HepG2 (cell line): ENCODE data around the gene KRABD2.

Source experiments
- ATF4 ChIP-seq, 2 experiments: fragments of 450-650 bp in 1 of 2; sonication (generic) in 1 of 2; formaldehyde crosslinking; IDR thresholded peaks; 2 replicates each; pipeline versions ENCODE4 v1.5.0 to v1.8.0; 2020 to 2022; ENCODE audit warnings: mild to moderate bottlenecking in 1 of 2, missing genetic modification reagents in 1 of 2
- ATM ChIP-seq: fragments of 450-650 bp; IDR thresholded peaks from 2 replicates; pipeline ENCODE4 v1.7.1; 2017; ENCODE audit warnings: mild to moderate bottlenecking, borderline replicate concordance
- BRD4 ChIP-seq: sonication (generic); formaldehyde crosslinking; IDR thresholded peaks from 2 replicates; pipeline ENCODE4 v1.4.0; 2020; ENCODE audit warnings: missing genetic modification reagents
- CENPBD1 ChIP-seq: sonication (generic); formaldehyde crosslinking; IDR thresholded peaks from 2 replicates; pipeline ENCODE4 v1.8.0; 2022; ENCODE audit warnings: missing genetic modification reagents, low read depth, mild to moderate bottlenecking, borderline replicate concordance
- CENPT ChIP-seq: sonication (generic); formaldehyde crosslinking; IDR thresholded peaks from 2 replicates; pipeline ENCODE4 v1.8.0; 2022; ENCODE audit warnings: low read depth, mild to moderate bottlenecking, moderate library complexity, missing genetic modification reagents
- FOXK1 ChIP-seq: sonication (generic); formaldehyde crosslinking; IDR thresholded peaks from 2 replicates; pipeline ENCODE4 v1.4.0; 2020; ENCODE audit warnings: low read depth, missing genetic modification reagents, borderline replicate concordance
- GMEB1 ChIP-seq: sonication (generic); formaldehyde crosslinking; IDR thresholded peaks from 2 replicates; pipeline ENCODE4 v1.5.1; 2020; ENCODE audit warnings: missing genetic modification reagents, mild to moderate bottlenecking, borderline replicate concordance
- HDAC6 ChIP-seq: fragments of 200-600 bp; sonication (generic); IDR thresholded peaks from 2 replicates; pipeline ENCODE4 v1.7.0; 2017; ENCODE audit warnings: mild to moderate bottlenecking, antibody characterized with exemption, low read length, low read depth
- HES4 ChIP-seq: sonication (generic); formaldehyde crosslinking; IDR thresholded peaks from 2 replicates; pipeline ENCODE4 v1.9.0; 2021; ENCODE audit warnings: mild to moderate bottlenecking, missing genetic modification reagents, borderline replicate concordance
- KAT8 ChIP-seq: IDR thresholded peaks from 2 replicates; pipeline ENCODE4 v1.6.1; 2016; ENCODE audit warnings: missing genetic modification reagents, missing compliant biosample characterization
- MED1 ChIP-seq: sonication (generic); formaldehyde crosslinking; IDR thresholded peaks from 2 replicates; pipeline ENCODE4 v1.4.0; 2020; ENCODE audit warnings: missing genetic modification reagents
- REST ChIP-seq, 2 experiments: IDR thresholded peaks; 2 replicates each; pipeline ENCODE4 v1.6.1; 2011 to 2012; ENCODE audit warnings: low read length in 2 of 2, borderline replicate concordance in 1 of 2, low read depth in 1 of 2, mild to moderate bottlenecking in 1 of 2, moderate library complexity in 1 of 2
- TRIM22 ChIP-seq: fragments of 450-650 bp; IDR thresholded peaks from 2 replicates; pipeline ENCODE4 v1.6.1; 2017
- ZBTB7B ChIP-seq: sonication (generic); formaldehyde crosslinking; IDR thresholded peaks from 2 replicates; pipeline ENCODE4 v1.4.0; 2020; ENCODE audit warnings: missing genetic modification reagents
- ZC3H13 ChIP-seq: sonication (generic); formaldehyde crosslinking; IDR thresholded peaks from 2 replicates; pipeline ENCODE4 v1.8.1; 2023; ENCODE audit warnings: mild to moderate bottlenecking, missing genetic modification reagents, moderate library complexity
- ZNF138 ChIP-seq: sonication (generic); formaldehyde crosslinking; IDR thresholded peaks from 2 replicates; pipeline ENCODE4 v1.5.0; 2020; ENCODE audit warnings: mild to moderate bottlenecking, low read depth, missing genetic modification reagents
- ZNF619 ChIP-seq: sonication (generic); formaldehyde crosslinking; IDR thresholded peaks from 2 replicates; pipeline ENCODE4 v1.4.0; 2020; ENCODE audit warnings: mild to moderate bottlenecking, missing genetic modification reagents
- ZNF770 ChIP-seq: sonication (generic); formaldehyde crosslinking; IDR thresholded peaks from 2 replicates; pipeline ENCODE4 v1.5.0; 2020; ENCODE audit warnings: mild to moderate bottlenecking, missing genetic modification reagents

KRABD2 gene

GRCh38 chr17:8420041-8420934 lies 43.8 kb upstream of the KRABD2 start (continued):
- TF ChIP-seq REST (IDR thresholded peaks at IDR 0.05; ENCODE audit: borderline replicate concordance in 1 of 2, low read depth in 1 of 2, low read length in 2 of 2) (peak in 1 of 2 experiments; percentile 74; a peak in 2 of 4 replicates), ZNF619 (CRISPR knock-in tag) (no peak), BRD4 (CRISPR knock-in tag) (no peak), ATF4 (CRISPR knock-in tag; IDR thresholded peaks at IDR 0.05) (peak; percentile 43 to 97; a peak in 2 of 4 replicates), ZNF770 (no peak), GMEB1 (peak; percentile 39; the same call in 1 of the 2 replicates), ZBTB7B (CRISPR knock-in tag) (peak; percentile 61; the same call in 1 of the 2 replicates), KAT8 (CRISPR knock-in tag) (peak; percentile 85), HES4 (CRISPR knock-in tag) (no peak), TRIM22 (no peak), CENPBD1 (CRISPR knock-in tag) (no peak), CENPT (no peak), MED1 (CRISPR knock-in tag) (peak; percentile 96), ATM (no peak; the same call in 1 of the 2 replicates), HDAC6 (no peak), ZNF138 (CRISPR knock-in tag) (no peak), FOXK1 (CRISPR knock-in tag) (peak; percentile 100), ZC3H13 (CRISPR knock-in tag) (no peak)
